GM12874 (cell line): ENCODE measurements around the gene PIK3R4.

Source experiments
- CTCF ChIP-seq: IDR thresholded peaks from 2 replicates; pipeline ENCODE4 v1.5.1; 2011; ENCODE audit warnings: low read depth, mild to moderate bottlenecking, control low read depth, low read length, moderate library complexity; ENCODE audit not compliant: insufficient read depth

Gene PIK3R4

GRCh38 chr3:130688015-130688688, 58.5 kb downstream of the PIK3R4 start:
- TF ChIP-seq CTCF = no peak

GRCh38 chr3:130687327-130687726, 59.3 kb downstream of the PIK3R4 start:
- no peak for TF ChIP-seq CTCF

GRCh38 chr3:130686833-130687232, 59.8 kb downstream of the PIK3R4 start:
- no peak for TF ChIP-seq CTCF

GRCh38 chr3:130682131-130682530, 64.5 kb downstream of the PIK3R4 start:
- no peak for TF ChIP-seq CTCF

GRCh38 chr3:130679218-130679617, 67.4 kb downstream of the PIK3R4 start:
- no peak for TF ChIP-seq CTCF

- TF ChIP-seq CTCF = no peak
These were observed 69.3 kb downstream of the PIK3R4 start for GRCh38 chr3:130677343-130677742.

GRCh38 chr3:130671545-130672312, 74.9 kb downstream of the PIK3R4 start:
- no peak for TF ChIP-seq CTCF
